K562 (cell line): ENCODE results near the gene POLL. TPM values are rescaled to one million over a fixed set of nuclear protein-coding genes. Genes with fewer than 3 reads are reported as not detected.
"Not testable (repeated sequence)": the region's sequence is repeated elsewhere in the genome, so short reads cannot be mapped to it uniquely, and the experiment has no call there.

Experiments
- ATAC-seq: fragments of 200-7000 bp; cut with Tn5 transposase; 3 replicates; pipeline ENCODE4 v1.9.1; 2020; ENCODE audit warnings: moderate library complexity
- BruUV-seq: library from RNA; stranded (reverse); fragments of 400-500 nt; replicated peaks from 2 replicates; lab custom pipeline; 2021; lab: Mats Ljungman, UMichigan
- CTCF ChIA-PET: fragments of 300-600 bp; formaldehyde crosslinking; extraction: SDS; loops from one replicate; lab custom pipeline; 2021; ENCODE audit warnings: low intra/inter-chr PET ratio; lab: Yijun Ruan, JAX
- POLR2A ChIA-PET: fragments of 300-600, 350-650 bp; sonication (Branson Sonifier 250); formaldehyde crosslinking; extraction: SDS; loops from one replicate; lab custom pipeline; 2021; ENCODE audit warnings: antibody characterized with exemption, inconsistent platforms; lab: Yijun Ruan, JAX
- DNase-seq, 4 experiments: peaks; one replicate each; pipeline versions ENCODE4 v3.0.0 to v3.0.0-alpha.2; 2011 to 2018; ENCODE audit warnings: low spot score in 3 of 4, mixed read lengths in 3 of 4; ENCODE audit errors: extremely low read depth in 1 of 4
- FAIRE-seq: peaks from 2 replicates; lab custom pipeline; 2011; peaks lifted over from hg19 to GRCh38; lab: Jason Lieb, UNC
- H2AFZ ChIP-seq: 2 replicates; pipeline ENCODE4 v1.6.0; 2011; ENCODE audit warnings: low read depth, low read length, control low read depth, inconsistent platforms
- H3K27ac ChIP-seq: fragments of 200-600 bp; 3 replicates; pipeline ENCODE4 v1.8.0; 2011; ENCODE audit warnings: low read depth, mild to moderate bottlenecking, control low read depth, inconsistent platforms, low read length, moderate library complexity, mixed read lengths; ENCODE audit errors: extremely low read depth
- H3K27me3 ChIP-seq, 2 experiments: fragments of 300-600 bp in 1 of 2; 2 replicates in 1 of 2; 3 replicates in 1 of 2; pipeline versions ENCODE4 v1.6.0 to v1.8.0; 2011; ENCODE audit warnings: inconsistent platforms in 2 of 2, low read length in 2 of 2, mild to moderate bottlenecking in 1 of 2, mixed read lengths in 1 of 2, moderate library complexity in 1 of 2; ENCODE audit not compliant: control insufficient read depth in 2 of 2, insufficient read depth in 2 of 2
- H3K36me3 ChIP-seq: fragments of 300-600 bp; 3 replicates; pipeline ENCODE4 v1.8.0; 2011; ENCODE audit warnings: mild to moderate bottlenecking, low read length, inconsistent platforms; ENCODE audit not compliant: control insufficient read depth, insufficient read depth
- H3K4me1 ChIP-seq, 2 experiments: fragments of 200-600 bp in 1 of 2; replicated peaks in 1 of 2; 2 replicates in 1 of 2; 3 replicates in 1 of 2; pipeline versions ENCODE4 v1.5.1 to v1.8.0; 2011; ENCODE audit warnings: inconsistent platforms in 2 of 2, low read length in 2 of 2, mild to moderate bottlenecking in 1 of 2, mixed read lengths in 1 of 2, moderate library complexity in 1 of 2; ENCODE audit not compliant: control insufficient read depth in 2 of 2, insufficient read depth in 2 of 2
- H3K4me2 ChIP-seq: 2 replicates; pipeline ENCODE4 v1.6.1; 2011; ENCODE audit warnings: low read length, control low read depth, inconsistent platforms, mixed read lengths; ENCODE audit not compliant: insufficient read depth
- H3K4me3 ChIP-seq: fragments of 200-600 bp; sonication (generic), shearing (Covaris generic); 2 replicates; pipeline ENCODE4 v1.5.1; 2016; ENCODE audit warnings: control low read depth, inconsistent platforms
- H3K79me2 ChIP-seq: fragments of 200-600 bp; 3 replicates; pipeline ENCODE4 v1.8.0; 2011; ENCODE audit warnings: low read length, inconsistent platforms; ENCODE audit not compliant: control insufficient read depth, insufficient read depth
- H3K9ac ChIP-seq, 2 experiments: 2 replicates each; pipeline versions ENCODE4 v1.6.0 to v1.6.1; 2011; ENCODE audit warnings: low read depth in 2 of 2, low read length in 2 of 2, control low read depth in 1 of 2, inconsistent platforms in 1 of 2, mild to moderate bottlenecking in 1 of 2, mixed read lengths in 1 of 2; ENCODE audit not compliant: insufficient read depth in 1 of 2
- H3K9me1 ChIP-seq: one replicate; pipeline ENCODE4 v1.6.0; 2011; ENCODE audit warnings: inconsistent platforms, mild to moderate bottlenecking, low read length, moderate library complexity; ENCODE audit not compliant: control insufficient read depth, insufficient read depth
- H3K9me3 ChIP-seq: replicated peaks from 2 replicates; pipeline ENCODE4 v1.5.1; 2011; ENCODE audit warnings: low read depth, low read length, inconsistent platforms; ENCODE audit not compliant: control insufficient read depth, insufficient read depth
- H4K20me1 ChIP-seq: replicated peaks from 2 replicates; pipeline ENCODE4 v1.6.1; 2011; ENCODE audit warnings: low read length, inconsistent platforms, mixed read lengths; ENCODE audit not compliant: control insufficient read depth, insufficient read depth
- ETV6 ChIP-seq, 3 experiments: fragments of 150-350 bp in 1 of 3; sonication (generic) in 1 of 3; formaldehyde crosslinking in 1 of 3; IDR thresholded peaks; 2 replicates each; pipeline versions ENCODE4 v1.6.1 to v1.8.0; 2014 to 2022; ENCODE audit warnings: borderline replicate concordance in 2 of 3, low read depth in 2 of 3, antibody characterized with exemption in 1 of 3, low read length in 1 of 3, mild to moderate bottlenecking in 1 of 3, missing genetic modification reagents in 1 of 3
- MCM7 ChIP-seq, 2 experiments: fragments of 450-650 bp; IDR thresholded peaks; 2 replicates each; pipeline ENCODE4 v1.6.1; 2016 to 2018
- RFX7 ChIP-seq: fragments of 250-450 bp; sonication (Bioruptor Pico); IDR thresholded peaks from 2 replicates; pipeline ENCODE4 v1.5.1; 2021; ENCODE audit warnings: mild to moderate bottlenecking
- TEAD2 ChIP-seq: fragments of 450-650 bp; IDR thresholded peaks from 2 replicates; pipeline ENCODE4 v1.6.1; 2016; ENCODE audit warnings: missing genetic modification characterization, control low read depth, missing compliant biosample characterization
- ZC3H11A ChIP-seq: IDR thresholded peaks from 2 replicates; pipeline ENCODE4 v1.6.1; 2012; ENCODE audit warnings: low read depth, low read length, improper control_type of control experiment
- WGBS: fragments of 100-300 bp; shearing (Covaris generic); methylation state at CpG from one replicate; pipeline ENCODE4 v1.1.6; 2016; ENCODE audit warnings: low coverage, mixed read lengths; ENCODE audit not compliant: insufficient coverage; ENCODE audit errors: missing lambda C conversion rate; 5-methylcytosine and 5-hydroxymethylcytosine counted together
- in situ Hi-C: fragments of 300-500 bp; cut with MboI; formaldehyde crosslinking; loops from 4 replicates; pipeline ENCODE4 v1.15.0; 2018; ENCODE audit warnings: inconsistent platforms, mixed read lengths
- intact Hi-C: fragments of 100-400 bp; cut with micrococcal nuclease; formaldehyde crosslinking; loops from 2 replicates; pipeline ENCODE4 v1.14.2; 2022
- polyA plus RNA-seq, 8 experiments: library from polyadenylated mRNA; depleted of rRNA in 4 of 8; stranded (reverse) in 5 of 8; unstranded in 3 of 8; fragments of >200 nt; fragmentation: Nextera tagmentation in 2 of 8; fragmentation: Illumina TruSeq in 1 of 8; extraction: Ambion mirVana in 2 of 8; extraction: Trizol in 1 of 8; gene quantifications; 2 replicates each; pipeline versions ENCODE4 v1.2.1 to v1.2.3, GENCODE V29; 2011 to 2014; ENCODE audit warnings: inconsistent platforms in 1 of 8, missing spikeins in 1 of 8
- total RNA-seq, 7 experiments: library from RNA; depleted of rRNA in 6 of 7; stranded (reverse); fragments of >200 nt in 6 of 7; fragmentation: Illumina TruSeq in 2 of 7; extraction: Trizol in 2 of 7; gene quantifications; 2 replicates each; pipeline versions ENCODE4 v1.2.1 to v1.2.3, GENCODE V29; 2011 to 2021; ENCODE audit warnings: low replicate concordance in 1 of 7
- TF ChIP-seq, protein P1 (sequence below), 3 experiments: fragments of 200-800 bp in 1 of 3; sonication (Bioruptor generic) in 1 of 3; sonication (generic) in 1 of 3; formaldehyde crosslinking in 1 of 3; IDR thresholded peaks; 2 replicates each; pipeline versions ENCODE4 v1.6.1 to v1.8.0; 2016 to 2022; ENCODE audit warnings: mild to moderate bottlenecking in 2 of 3, missing compliant biosample characterization in 2 of 3, missing genetic modification characterization in 2 of 3, missing genetic modification reagents in 1 of 3

Gene POLL
- total and polyA plus RNA-seq, 9 of the 15 experiments (the other 6 are each of a cell fraction or from before 2014, with no cell fraction given): 1.2 to 18.7 (median 10.9) TPM

DNA sequence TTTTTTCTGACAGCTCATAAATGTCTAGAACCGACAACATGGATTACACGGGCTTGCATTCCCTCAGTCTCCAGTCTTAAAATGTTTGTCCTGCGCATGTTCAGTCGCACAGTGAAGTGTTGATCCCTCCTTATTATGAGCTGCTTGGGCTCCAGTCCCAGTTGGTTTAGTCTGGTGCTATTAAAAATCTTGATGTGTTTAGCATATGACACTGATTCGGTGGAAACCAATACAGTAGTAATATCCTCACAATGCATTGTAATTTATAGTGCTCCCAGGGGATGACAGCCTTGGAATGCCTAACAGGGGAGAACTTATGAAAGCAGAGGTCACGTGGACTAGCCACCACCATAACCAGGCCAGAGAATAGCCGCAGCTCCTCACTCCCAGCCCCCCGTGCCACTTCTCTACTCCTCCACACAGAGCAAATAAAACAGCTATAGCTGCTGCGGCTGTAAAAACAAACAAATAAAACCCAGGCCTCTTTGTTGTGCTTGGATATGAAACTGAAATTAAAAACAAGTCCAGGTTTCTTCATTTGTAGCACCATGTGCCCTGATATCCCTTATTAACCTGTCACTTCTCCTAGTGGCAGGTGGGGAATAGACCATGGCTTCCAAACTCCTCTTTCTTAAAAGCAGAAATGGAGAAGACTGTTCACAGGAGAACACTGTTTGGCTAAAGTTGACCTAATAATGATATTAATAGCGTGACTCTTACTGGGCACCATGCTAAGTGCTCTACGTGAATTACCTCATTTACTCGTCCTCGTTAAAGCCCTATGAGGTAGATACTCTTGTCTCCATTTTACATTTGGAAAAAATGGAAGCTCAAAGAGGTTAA, 7.8 kb upstream of the POLL start:
- Histone ChIP-seq H3K27me3 (no peaks in the 10 kb centered on the region), H3K4me1 (no peaks in the 10 kb centered on the region; a peak in 2 of 5 replicates), H2AFZ (no peak overlapping the region), H3K79me2 (no peaks in the 10 kb centered on the region), H3K36me3 (no peaks in the 10 kb centered on the region), H3K4me2 (no peak overlapping the region), H3K4me3 (no peak overlapping the region), H4K20me1 (no peaks in the 10 kb centered on the region), H3K9me1 (no peaks in the 10 kb centered on the region), H3K9me3 (no peaks in the 10 kb centered on the region), H3K9ac (no peak overlapping the region), H3K27ac (no peak overlapping the region)
- no TSS peak for BruUV-seq
- in situ Hi-C loops: no loop called here
- TF ChIP-seq TEAD2 (tag): no peak
- no peak for TF ChIP-seq ZC3H11A
- TF ChIP-seq, protein P1, sequence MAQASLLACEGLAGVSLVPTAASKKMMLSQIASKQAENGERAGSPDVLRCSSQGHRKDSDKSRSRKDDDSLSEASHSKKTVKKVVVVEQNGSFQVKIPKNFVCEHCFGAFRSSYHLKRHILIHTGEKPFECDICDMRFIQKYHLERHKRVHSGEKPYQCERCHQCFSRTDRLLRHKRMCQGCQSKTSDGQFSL (CRISPR knock-in tag; IDR thresholded peaks at IDR 0.05): no peak
- TF ChIP-seq, protein P1 (tag; IDR thresholded peaks at IDR 0.05): no peak
- no peak for TF ChIP-seq MCM7 (IDR thresholded peaks at IDR 0.05)
- no peak for TF ChIP-seq RFX7
- TF ChIP-seq ETV6 (IDR thresholded peaks at IDR 0.05; ENCODE audit: borderline replicate concordance in 1 of 2, low read depth in 2 of 2, low read length in 1 of 2): no peak
- no peak for TF ChIP-seq ETV6 (CRISPR knock-in tag; IDR thresholded peaks at IDR 0.05; ENCODE audit: borderline replicate concordance)
- CTCF ChIA-PET: no interaction called here
- FAIRE-seq (no peak), DNase-seq (no peak), ATAC-seq (no peak)
- POLR2A ChIA-PET: interaction anchor here (1.0 kb wide), 1 partner anchor 19 kb away, joined by 6 read pairs; no protein-coding TSS in a partner anchor
- 70% methylated on average over 13 of the region's 13 CpGs for WGBS
- intact Hi-C loops: no loop called here

DNA sequence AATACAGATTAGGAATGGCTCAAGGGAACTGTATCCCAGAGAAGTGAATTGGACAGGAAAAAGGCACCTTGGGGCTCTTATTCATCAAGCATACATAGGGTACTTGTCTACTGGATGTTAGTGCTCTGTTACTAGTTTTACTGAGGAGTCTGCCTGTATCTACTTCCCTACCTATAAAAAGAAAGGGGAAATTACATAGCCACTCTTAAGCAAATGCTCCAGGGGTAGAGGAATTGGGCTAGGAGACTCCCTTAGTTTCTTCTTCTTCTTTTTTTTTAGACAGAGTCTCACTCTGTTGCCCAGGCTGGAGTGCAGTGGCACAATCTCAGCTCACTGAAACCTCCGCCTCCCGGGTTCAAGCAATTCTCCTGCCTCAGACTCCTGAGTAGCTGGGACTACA, 5.3 kb upstream of the POLL start:
- CTCF ChIA-PET, intact Hi-C loops, H3K9me3 ChIP-seq, H3K9me1 ChIP-seq, H3K9ac ChIP-seq, H3K27me3 ChIP-seq, ATAC-seq, H3K4me2 ChIP-seq, H4K20me1 ChIP-seq, in situ Hi-C loops, H3K4me3 ChIP-seq, H3K36me3 ChIP-seq, H3K79me2 ChIP-seq, FAIRE-seq, H3K27ac ChIP-seq, H2AFZ ChIP-seq, BruUV-seq, POLR2A ChIA-PET, DNase-seq, H3K4me1 ChIP-seq: not testable (repeated sequence)
- no CpG with 5 or more reads among the region's 2 CpGs for WGBS
